ENCODE data around the gene BAG5.
"Not testable (repeated sequence)": the region's sequence is repeated elsewhere in the genome, so short reads cannot be mapped to it uniquely, and the experiment has no call there.

Gene BAG5

GRCh38 chr14:103534576-103535061 is 27.8 kb downstream of the BAG5 start:
- no peak for DNase-seq (ENCODE audit: low spot score)

- DNase-seq (ENCODE audit: low spot score), result no peak
Measured at GRCh38 chr14:103533999-103534575, 28.4 kb downstream of the BAG5 start.

GRCh38 chr14:103533137-103533998 is 29.1 kb downstream of the BAG5 start:
- no peak for DNase-seq (ENCODE audit: low spot score)

DNA sequence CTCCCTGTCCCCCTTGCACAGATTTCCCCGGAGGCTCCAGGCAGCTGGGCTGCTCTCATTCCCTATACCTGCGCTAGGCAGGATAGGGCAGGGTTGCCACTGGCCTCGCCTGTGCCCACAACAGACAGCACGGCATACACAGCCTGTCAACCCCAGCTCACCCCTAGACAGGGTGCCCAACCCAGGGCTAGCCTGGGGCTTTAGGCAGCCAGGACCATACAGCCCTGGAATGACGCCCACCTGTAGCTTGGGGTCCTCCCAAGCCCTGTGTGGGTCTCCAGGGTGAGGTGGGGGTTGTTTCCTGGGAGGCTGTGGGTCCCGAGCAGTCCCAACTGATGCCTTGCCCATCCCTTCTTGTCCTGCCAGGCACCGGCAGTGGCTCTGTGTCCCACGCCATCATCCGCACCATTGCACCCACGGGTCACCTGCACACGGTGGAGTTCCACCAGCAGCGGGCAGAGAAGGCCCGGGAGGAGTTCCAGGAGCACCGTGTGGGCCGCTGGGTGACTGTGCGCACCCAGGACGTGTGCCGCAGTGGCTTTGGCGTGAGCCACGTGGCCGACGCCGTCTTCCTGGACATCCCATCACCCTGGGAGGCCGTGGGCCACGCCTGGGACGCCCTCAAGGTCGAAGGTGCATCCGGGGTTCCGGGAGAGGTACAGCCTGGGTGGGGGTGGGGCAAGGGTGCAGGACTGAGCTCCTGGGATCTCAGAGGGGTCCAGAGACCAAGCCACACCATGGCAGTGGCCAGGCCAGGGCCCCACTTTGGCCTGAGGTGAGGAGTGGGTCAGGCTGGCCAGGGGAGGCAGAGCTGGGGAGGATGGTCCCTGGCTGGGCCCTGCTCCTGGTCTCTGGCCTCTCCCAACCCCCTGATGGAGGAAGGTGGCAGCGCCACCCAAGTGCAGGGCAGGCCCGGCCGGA is 30.0 kb downstream of the BAG5 start:
- DNase-seq (ENCODE audit: low spot score), result no peak

DNA sequence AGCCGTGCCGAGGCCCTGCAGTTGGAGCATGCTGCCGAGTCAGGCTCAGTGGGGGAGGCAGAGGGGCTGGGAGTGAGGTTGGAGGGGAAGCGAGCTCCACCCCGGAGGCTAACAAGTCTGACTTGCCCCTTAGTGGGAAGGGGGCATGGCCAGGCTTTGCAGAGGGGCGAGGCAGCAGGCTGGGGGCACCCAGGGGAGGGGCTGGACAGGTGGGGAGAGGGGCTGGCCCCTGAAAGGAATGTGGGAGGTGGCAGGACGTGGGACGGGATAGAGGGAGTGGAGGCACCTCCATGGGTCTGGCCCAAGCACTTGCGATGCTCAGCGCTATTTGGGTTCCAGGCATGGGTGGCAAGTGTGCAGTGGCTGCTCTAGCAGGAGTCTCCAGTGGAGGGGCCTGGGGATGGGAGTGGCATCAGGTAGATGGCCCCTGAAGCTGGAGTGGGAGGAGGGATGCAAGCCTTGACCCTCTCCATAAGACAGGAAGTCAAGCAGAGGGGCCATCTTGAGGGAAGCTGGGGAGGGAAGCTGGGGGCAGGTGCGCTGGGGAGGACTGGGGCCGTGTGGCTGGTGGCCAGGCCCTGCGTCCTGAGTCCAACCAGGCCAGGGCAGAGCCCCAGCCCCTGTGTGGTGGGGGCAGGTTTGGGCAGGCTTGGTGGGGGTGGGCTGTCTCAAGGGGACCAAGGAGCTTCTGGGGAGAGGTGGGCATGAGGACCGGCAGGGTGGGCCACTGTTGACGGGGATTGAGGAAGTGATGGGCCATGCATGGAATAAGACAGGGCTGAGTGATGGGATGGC is 30.8 kb downstream of the BAG5 start:
- DNase-seq (ENCODE audit: low spot score), result no peak

DNA sequence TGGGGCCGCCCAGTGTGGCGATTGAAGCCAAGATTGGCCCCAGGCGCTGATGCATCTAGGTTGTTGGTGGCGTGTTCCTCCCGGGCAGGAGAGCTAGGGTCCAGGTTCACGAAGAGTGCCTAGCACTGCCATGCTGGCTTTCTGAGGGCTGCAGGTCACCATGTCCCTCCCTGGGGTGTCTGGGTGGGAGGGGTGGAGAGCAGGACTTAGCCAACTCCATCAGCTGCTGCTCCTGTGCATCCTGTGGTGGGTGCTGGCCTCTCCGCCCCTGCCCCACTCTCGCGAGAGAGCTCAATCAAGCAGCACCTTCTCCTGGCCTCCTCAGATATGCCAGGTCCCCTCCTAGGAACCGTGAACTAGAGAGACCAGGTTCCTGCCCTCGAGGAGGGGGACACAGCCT is 31.6 kb downstream of the BAG5 start:
- no peak for DNase-seq (ENCODE audit: low spot score)

- no peak for DNase-seq (ENCODE audit: low spot score)
Measured at GRCh38 chr14:103530390-103530789, 32.1 kb downstream of the BAG5 start.

GRCh38 chr14:103529383-103530365 is 32.8 kb downstream of the BAG5 start:
- DNase-seq (ENCODE audit: low spot score), result no peak

GRCh38 chr14:103528587-103529382 is 33.7 kb downstream of the BAG5 start, which contains the start of gene TRMT61A:
Gene TRMT61A (plus strand): TSS chr14:103529196. CDS start chr14:103529979, 783 bp downstream.
- DNase-seq (ENCODE audit: low spot score), result peak; percentile 99

DNA sequence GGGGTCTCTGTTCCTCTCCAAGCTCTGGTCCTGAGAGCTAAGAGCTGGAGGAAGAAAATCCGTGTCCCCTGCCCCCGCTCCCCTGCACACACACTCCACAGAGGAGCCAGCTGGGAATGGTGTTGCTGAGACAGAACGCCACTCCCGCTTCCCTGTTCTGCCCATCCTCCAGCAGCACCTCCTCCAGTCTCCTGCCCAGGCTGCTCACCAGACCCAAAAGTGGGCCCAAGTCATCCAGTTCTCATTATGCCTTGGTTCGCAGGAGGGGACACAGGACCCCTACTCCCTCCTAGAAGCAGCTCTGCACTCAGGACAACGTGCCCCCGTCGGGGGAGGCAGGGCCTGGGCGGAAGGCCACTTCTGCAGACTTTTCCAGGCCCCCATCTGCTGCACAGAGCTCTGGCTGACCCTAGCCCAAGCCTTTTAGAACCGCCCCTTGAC is 34.3 kb downstream of the BAG5 start:
- no peak for DNase-seq (ENCODE audit: low spot score)

DNA sequence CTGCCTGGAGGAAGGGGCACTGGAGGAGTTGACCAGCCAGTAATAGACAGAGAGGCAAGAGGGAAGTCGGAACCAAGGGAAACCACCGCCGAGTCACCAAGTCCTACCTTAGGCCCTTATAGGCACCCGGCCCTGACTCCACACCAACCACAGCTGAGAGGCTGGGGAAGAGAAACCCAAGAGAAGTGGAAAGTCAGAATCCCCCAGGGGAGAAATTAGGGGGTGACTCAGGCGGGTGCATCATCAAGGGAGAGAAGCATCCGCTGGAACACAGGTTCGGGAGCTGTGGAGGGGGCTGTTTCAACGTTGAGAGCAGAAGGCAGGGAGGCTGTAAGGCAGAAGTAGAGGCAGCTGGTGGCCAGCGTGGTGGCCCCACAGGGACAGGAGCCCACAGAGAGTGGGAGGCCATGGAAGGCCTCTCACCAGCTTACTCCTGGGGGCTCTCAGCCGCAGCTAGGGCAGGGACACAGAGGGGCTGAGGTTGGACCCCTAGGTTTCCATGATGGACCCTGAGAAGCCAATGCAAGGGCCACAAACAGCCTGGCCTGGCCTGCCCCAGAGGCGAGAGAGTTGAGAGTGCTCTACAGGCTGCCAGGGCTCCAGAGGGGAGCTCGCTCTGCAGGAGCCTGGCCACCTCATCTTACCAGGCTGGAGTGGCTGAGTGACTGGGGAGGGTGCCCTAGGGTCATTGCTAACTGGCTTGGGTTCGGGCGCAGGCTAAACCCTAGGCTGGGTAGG is 34.9 kb downstream of the BAG5 start:
- DNase-seq (ENCODE audit: low spot score), result no peak

DNA sequence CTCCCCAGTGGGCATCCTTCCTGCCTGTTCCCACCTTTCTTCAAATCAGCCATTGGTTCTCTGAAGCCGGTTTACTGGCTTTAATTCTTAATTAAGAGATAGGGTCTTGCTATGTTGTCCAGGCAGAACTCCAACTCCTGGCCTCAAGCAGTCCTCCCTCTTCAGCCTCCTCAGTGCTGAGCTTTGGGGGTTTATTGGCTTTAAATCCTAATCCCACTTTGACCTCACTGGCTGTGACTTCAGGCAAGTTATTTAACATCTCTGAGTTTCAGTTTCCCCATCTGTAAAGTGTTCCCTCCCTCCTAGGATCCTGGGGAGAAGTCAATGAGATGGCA is 35.6 kb downstream of the BAG5 start:
- no peak for DNase-seq (ENCODE audit: low spot score)

DNA sequence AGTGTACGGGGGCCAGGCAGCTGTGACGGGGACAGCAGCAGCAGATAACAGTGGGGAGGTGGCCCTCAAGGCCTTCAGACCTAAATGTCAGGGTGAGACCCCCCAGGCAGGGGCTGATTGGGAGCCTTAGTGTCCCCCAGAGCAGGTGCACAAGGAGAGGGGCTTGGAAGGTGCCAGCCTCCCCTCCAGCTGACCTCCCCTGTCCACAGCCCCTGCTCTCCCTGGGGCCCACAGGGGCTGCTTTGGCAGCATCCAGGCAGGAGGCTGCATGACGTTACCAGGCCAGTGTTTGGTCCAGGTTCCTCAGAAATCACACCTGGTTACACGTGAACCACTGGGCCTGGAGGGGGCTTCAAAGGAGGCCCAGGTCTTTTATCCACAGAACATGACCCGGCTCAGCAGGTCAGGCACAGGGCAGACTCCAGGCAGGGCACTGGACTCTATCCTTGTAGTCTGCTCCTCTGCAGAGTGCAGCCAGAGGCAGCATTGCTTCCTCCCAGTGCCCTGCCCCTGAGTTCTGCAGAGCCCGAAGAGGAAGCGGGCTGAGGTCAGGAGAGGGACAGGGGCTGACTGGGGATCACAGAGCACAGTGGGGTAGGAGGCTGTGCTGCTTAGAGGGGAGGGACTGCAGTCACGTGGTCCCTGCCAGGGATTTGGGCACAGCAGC is 36.1 kb downstream of the BAG5 start:
- DNase-seq (ENCODE audit: low spot score), result no peak

GRCh38 chr14:103525430-103526246 is 36.8 kb downstream of the BAG5 start:
- not testable (repeated sequence) for DNase-seq (ENCODE audit: low spot score)

- DNase-seq (ENCODE audit: low spot score), result no peak
Measured at GRCh38 chr14:103524002-103524935, 38.2 kb downstream of the BAG5 start.

DNA sequence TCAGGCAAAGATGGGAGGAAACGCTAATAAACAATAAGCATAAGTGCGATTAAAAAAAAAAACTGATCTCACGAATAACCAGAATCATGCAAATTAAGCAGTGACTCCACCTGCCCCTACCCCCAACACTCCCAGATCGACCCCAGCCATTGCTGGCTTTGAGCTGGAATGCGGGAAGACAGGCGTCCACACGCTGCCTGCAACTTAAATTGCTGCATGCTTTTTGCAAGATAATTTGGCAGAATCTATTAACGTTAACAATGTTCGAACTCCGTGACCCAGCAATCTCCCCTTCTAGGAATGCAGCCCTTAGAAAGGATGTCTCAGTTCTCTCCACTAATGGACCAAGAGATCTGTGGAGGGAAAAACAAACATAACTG is 38.9 kb downstream of the BAG5 start:
- DNase-seq (ENCODE audit: low spot score), result no peak
